ENCODE data around the gene C5orf34.
A peak's percentile ranks its signal among the peaks of the same experiment; 100 is the strongest.
"Not testable (repeated sequence)": the region's sequence is repeated elsewhere in the genome, so short reads cannot be mapped to it uniquely, and the experiment has no call there.

The C5orf34 gene

DNA sequence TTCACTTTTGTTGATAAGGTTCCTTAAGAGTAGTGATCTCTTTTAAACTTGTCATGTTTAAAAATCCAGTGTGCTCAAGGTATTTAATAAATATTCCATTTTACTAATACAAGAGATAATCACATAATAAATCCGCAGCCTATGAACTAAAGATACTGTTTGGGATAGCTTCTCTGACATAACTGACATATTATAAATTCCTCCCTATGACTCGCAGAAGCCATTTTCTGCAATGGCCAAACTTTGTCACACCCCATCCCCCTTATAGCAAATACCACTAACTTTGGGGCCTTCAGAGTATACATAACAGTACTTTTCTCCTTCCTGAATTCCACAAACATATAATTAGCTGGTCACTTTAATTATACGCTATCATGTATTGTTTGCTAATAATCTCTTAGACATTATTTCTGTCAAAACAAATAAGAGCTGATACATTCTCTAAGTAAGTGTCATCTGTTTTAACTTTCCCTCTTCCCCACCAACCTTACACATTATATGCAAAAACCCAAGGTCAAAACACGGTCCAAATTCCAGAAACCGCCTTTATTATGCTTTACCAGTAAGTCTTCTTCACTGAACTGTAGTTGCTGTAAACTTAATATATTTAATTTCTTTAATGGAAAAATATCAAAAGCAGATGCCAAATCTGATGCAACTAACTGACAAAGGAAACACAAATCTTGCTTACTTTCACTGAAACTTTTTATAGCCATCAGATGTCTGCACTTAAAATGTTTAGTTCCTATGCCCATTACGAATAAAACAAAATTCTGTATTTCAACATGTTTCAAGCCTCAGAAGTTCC, 32.3 kb downstream of the C5orf34 start:
- peak overlapping the region; percentile 95 for H3K27ac ChIP-seq (ENCODE audit: low read depth, low read length)
- H3K9me3 ChIP-seq (ENCODE audit: control insufficient read depth, insufficient read depth, low read length): no peaks in the 10 kb centered on the region
- peak overlapping the region; percentile 86 for H3K9ac ChIP-seq (ENCODE audit: low read depth, low read length)
- H3K4me3 ChIP-seq (ENCODE audit: low read depth, low read length): peak overlapping the region; percentile 89
- H3K36me3 ChIP-seq (ENCODE audit: control insufficient read depth, insufficient read depth, low read length): no peaks in the 10 kb centered on the region
- H3K4me1 ChIP-seq (ENCODE audit: control insufficient read depth, insufficient read depth, low read length): peaks cover 11% of the 10 kb centered on the region
- no peaks in the 10 kb centered on the region for H3K27me3 ChIP-seq (ENCODE audit: control insufficient read depth, insufficient read depth, low read length)

DNA sequence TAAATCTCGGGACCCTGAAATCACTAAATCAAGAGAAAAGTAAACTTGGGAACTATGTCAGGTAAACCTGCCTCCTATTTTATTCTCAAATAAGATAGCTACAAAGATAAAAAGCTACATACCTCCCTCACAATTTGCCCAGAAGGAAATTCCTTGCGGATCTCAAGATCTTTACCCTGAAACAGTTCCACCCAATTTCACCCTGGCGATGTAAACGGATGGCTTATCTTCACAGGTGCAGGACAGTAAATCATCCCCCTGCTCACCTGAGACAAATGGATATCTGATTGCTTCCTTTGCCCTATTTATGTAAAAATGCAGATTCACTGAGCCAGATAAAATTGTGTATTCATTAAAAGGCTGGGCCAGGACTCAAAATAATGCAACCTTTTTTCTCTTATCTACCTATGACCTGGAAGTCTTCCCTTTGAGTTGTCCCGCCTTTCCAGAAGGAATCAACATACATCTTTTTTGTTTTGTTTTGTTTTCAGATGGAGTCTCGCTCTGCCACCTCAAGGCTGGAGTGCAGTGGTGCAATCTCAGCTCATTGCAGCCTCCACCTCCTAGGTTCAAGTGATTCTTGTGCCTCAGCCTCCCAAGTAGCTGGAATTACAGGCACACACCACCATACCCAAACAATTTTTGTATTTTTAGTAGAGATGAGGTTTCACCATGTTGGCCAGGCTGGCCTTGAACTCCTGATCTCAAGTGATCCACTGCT, 45.1 kb downstream of the C5orf34 start:
- Histone ChIP-seq H3K4me3 (ENCODE audit: low read depth, low read length) (no peak overlapping the region), H3K9me3 (ENCODE audit: control insufficient read depth, insufficient read depth, low read length) (peaks cover 5% of the 10 kb centered on the region; the same call in 1 of the 2 replicates), H3K4me1 (ENCODE audit: control insufficient read depth, insufficient read depth, low read length) (no peaks in the 10 kb centered on the region), H3K9ac (ENCODE audit: low read depth, low read length) (no peak overlapping the region), H3K36me3 (ENCODE audit: control insufficient read depth, insufficient read depth, low read length) (peaks cover 3% of the 10 kb centered on the region; the same call in 1 of the 2 replicates), H3K27ac (ENCODE audit: low read depth, low read length) (no peak overlapping the region), H3K27me3 (ENCODE audit: control insufficient read depth, insufficient read depth, low read length) (no peaks in the 10 kb centered on the region)

DNA sequence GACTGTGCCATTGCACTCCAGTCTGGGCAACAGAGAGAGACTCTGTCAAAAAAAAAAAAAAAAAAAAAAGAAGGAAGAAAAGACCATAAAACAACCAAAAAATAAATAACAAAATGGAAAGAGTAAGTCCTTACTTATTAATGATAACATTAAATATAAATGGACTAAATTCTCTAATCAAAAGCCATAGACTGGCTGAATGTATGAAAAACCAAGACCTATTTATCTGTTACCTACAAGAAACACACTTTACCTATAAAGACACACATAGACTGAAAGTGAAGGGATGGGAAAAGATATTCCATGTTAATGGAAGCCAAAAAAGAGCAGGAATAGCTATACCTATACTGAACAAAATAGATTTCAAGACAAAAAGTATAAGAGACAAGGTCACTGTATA, 47.8 kb downstream of the C5orf34 start:
- no peak overlapping the region for H3K27ac ChIP-seq (ENCODE audit: low read depth, low read length)
- no peaks in the 10 kb centered on the region for H3K27me3 ChIP-seq (ENCODE audit: control insufficient read depth, insufficient read depth, low read length)
- no peak overlapping the region for H3K9ac ChIP-seq (ENCODE audit: low read depth, low read length)
- no peak overlapping the region for H3K4me3 ChIP-seq (ENCODE audit: low read depth, low read length)
- H3K36me3 ChIP-seq (ENCODE audit: control insufficient read depth, insufficient read depth, low read length): peaks cover 3% of the 10 kb centered on the region; the same call in 1 of the 2 replicates
- peaks cover 5% of the 10 kb centered on the region; the same call in 1 of the 2 replicates for H3K9me3 ChIP-seq (ENCODE audit: control insufficient read depth, insufficient read depth, low read length)
- no peaks in the 10 kb centered on the region for H3K4me1 ChIP-seq (ENCODE audit: control insufficient read depth, insufficient read depth, low read length)

DNA sequence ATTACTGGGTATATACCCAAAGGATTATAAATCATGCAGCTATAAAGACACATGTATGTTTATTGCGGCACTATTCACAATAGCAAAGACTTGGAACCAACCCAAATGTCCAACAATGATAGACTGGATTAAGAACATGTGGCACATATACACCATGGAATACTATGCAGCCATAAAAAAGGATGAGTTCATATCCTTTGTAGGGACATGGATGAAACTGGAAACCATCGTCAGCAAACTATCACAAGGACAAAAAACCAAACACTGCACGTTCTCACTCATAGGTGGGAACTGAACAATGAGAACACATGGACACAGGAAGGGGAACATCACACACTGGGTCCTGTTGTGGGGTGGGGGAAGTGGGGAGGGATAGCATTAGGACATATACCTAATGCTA, 49.5 kb downstream of the C5orf34 start:
- H3K27ac ChIP-seq (ENCODE audit: low read depth, low read length); H3K27me3 ChIP-seq (ENCODE audit: control insufficient read depth, insufficient read depth, low read length); H3K36me3 ChIP-seq (ENCODE audit: control insufficient read depth, insufficient read depth, low read length); H3K4me3 ChIP-seq (ENCODE audit: low read depth, low read length); H3K9me3 ChIP-seq (ENCODE audit: control insufficient read depth, insufficient read depth, low read length); H3K9ac ChIP-seq (ENCODE audit: low read depth, low read length); H3K4me1 ChIP-seq (ENCODE audit: control insufficient read depth, insufficient read depth, low read length): not testable (repeated sequence)

DNA sequence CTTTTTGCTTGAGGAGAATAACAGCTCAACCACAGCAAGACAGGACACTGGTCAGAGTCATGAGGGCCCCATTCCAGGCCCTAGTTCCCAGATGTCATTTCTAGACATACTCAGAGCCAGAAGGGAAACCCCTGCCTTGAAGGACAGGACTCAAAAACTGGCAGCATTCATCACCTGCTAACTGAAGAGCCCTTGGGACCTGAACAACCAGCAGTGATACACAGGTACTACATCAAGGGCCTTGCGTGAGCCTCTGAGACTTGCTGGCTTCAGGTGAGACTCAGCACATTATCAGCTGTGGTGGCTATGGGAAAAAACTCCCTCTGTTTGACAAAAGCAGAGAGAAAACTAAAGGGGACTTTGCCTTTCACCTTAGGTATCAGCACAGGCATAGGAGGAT, 53.9 kb downstream of the C5orf34 start:
- Histone ChIP-seq H3K9me3 (ENCODE audit: control insufficient read depth, insufficient read depth, low read length) (peaks cover 7% of the 10 kb centered on the region), H3K9ac (ENCODE audit: low read depth, low read length) (no peak overlapping the region), H3K36me3 (ENCODE audit: control insufficient read depth, insufficient read depth, low read length) (0 out of 2 replicates have a peak, but pooled peaks cover 1% of the 10 kb centered on the region), H3K27me3 (ENCODE audit: control insufficient read depth, insufficient read depth, low read length) (no peaks in the 10 kb centered on the region), H3K4me3 (ENCODE audit: low read depth, low read length) (no peak overlapping the region), H3K4me1 (ENCODE audit: control insufficient read depth, insufficient read depth, low read length) (no peaks in the 10 kb centered on the region), H3K27ac (ENCODE audit: low read depth, low read length) (no peak overlapping the region)

DNA sequence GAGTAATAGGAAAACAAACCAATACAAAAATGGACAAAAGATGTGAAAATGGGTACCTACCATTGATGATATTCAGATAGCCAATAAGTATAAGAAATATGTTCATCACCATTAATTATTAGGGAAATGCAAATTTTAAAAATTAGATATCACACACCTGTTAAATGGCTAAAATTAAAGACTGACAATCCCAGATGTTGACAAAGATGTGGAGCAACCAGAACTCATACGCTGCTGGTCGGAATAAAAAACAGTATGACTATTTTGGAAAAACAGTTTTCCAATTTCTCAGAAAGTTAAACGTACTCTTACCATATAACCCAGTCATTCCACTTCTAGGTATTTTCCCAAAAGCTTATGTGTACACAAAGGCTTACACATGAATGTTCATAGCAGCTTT, 58.4 kb downstream of the C5orf34 start:
- no peaks in the 10 kb centered on the region for H3K4me1 ChIP-seq (ENCODE audit: control insufficient read depth, insufficient read depth, low read length)
- H3K9ac ChIP-seq (ENCODE audit: low read depth, low read length): no peak overlapping the region
- no peak overlapping the region for H3K4me3 ChIP-seq (ENCODE audit: low read depth, low read length)
- no peak overlapping the region for H3K27ac ChIP-seq (ENCODE audit: low read depth, low read length)
- no peaks in the 10 kb centered on the region; the same call in none of the 2 replicates for H3K36me3 ChIP-seq (ENCODE audit: control insufficient read depth, insufficient read depth, low read length)
- no peaks in the 10 kb centered on the region for H3K27me3 ChIP-seq (ENCODE audit: control insufficient read depth, insufficient read depth, low read length)
- H3K9me3 ChIP-seq (ENCODE audit: control insufficient read depth, insufficient read depth, low read length): peaks cover 7% of the 10 kb centered on the region

DNA sequence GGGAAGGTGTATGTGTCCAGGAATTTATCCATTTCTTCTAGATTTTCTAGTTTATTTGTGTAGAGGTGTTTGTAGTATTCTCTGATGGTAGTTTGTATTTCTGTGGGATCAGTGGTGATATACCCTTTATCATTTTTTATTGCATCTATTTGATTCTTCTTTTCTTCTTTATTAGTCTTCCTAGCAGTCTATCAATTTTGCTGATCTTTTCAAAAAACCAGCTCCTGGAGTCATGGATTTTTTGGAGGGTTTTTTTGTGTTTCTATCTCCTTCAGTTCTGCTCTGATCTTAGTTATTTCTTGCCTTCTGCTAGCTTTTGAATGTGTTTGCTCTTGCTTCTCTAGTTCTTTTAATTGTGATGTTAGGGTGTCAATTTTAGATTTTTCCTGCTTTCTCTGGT, 73.4 kb downstream of the C5orf34 start:
- not testable (repeated sequence) for H3K4me3 ChIP-seq (ENCODE audit: low read depth, low read length); H3K9me3 ChIP-seq (ENCODE audit: control insufficient read depth, insufficient read depth, low read length); H3K36me3 ChIP-seq (ENCODE audit: control insufficient read depth, insufficient read depth, low read length); H3K4me1 ChIP-seq (ENCODE audit: control insufficient read depth, insufficient read depth, low read length); H3K27ac ChIP-seq (ENCODE audit: low read depth, low read length); H3K27me3 ChIP-seq (ENCODE audit: control insufficient read depth, insufficient read depth, low read length); H3K9ac ChIP-seq (ENCODE audit: low read depth, low read length)

DNA sequence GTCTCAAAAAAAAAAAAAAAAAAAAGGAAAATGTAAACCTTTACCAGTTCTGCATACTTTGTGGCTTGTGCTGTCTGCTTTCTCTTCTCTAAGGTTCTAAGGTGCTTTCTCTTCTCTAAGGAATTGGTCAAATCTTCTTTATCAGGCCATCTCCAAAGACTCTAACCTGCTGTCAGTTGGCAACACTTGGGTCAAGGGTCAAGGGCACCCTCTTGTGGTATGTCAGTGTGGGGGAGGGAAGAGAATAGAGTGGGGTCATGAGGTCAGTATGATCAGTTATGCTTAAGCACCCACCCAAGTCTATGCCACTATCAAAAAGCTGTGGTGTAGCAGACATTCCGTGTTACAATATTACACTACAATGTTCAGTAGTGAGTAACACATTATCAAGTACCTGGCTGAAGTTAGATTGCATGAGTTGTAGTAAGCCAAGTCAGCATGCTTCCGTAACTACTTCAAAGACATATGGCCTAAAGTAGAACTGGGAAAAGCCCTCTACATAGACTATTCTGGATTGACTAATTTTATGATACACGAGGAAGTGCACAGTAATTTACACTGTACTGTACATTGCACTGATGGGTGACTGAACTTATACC, 77.8 kb downstream of the C5orf34 start:
- H3K36me3 ChIP-seq (ENCODE audit: control insufficient read depth, insufficient read depth, low read length): no peaks in the 10 kb centered on the region
- H3K4me1 ChIP-seq (ENCODE audit: control insufficient read depth, insufficient read depth, low read length): no peaks in the 10 kb centered on the region; the same call in 1 of the 2 replicates
- no peaks in the 10 kb centered on the region for H3K27me3 ChIP-seq (ENCODE audit: control insufficient read depth, insufficient read depth, low read length)
- H3K9me3 ChIP-seq (ENCODE audit: control insufficient read depth, insufficient read depth, low read length): no peaks in the 10 kb centered on the region
- H3K9ac ChIP-seq (ENCODE audit: low read depth, low read length): no peak overlapping the region
- no peak overlapping the region for H3K4me3 ChIP-seq (ENCODE audit: low read depth, low read length)
- H3K27ac ChIP-seq (ENCODE audit: low read depth, low read length): no peak overlapping the region
